Tibial artery (tissue), 4 donors: ENCODE data around the gene GLI2.
A peak's percentile ranks its signal among the peaks of the same experiment; 100 is the strongest.

Source experiments
- DNase-seq, 2 donors: peaks; one replicate each; pipeline ENCODE4 v3.0.0-alpha.2; 2019
- H3K27ac ChIP-seq, 2 donors: fragments of 200-600 bp; sonication (generic) in 1 of 2; 1 replicate in 1 of 2; 2 replicates in 1 of 2; pipeline ENCODE4 v1.5.1; 2018 to 2019; ENCODE audit warnings: mild to moderate bottlenecking in 1 of 2
- H3K27me3 ChIP-seq, 2 donors: fragments of 200-600 bp; sonication (generic) in 1 of 2; one replicate each; pipeline versions ENCODE4 v1.5.1 to v1.6.0; 2016 to 2019
- H3K36me3 ChIP-seq, 3 donors: fragments of 200-600 bp; sonication (generic) in 2 of 3; one replicate each; pipeline ENCODE4 v1.5.1; 2016 to 2019; ENCODE audit warnings: mild to moderate bottlenecking in 2 of 3
- H3K4me1 ChIP-seq, 4 donors: fragments of 200-600 bp; sonication (generic) in 2 of 4; 1 replicate in 3 of 4; 2 replicates in 1 of 4; pipeline ENCODE4 v1.5.1; 2016 to 2019
- H3K4me3 ChIP-seq, 2 donors: fragments of 200-600 bp; sonication (generic) in 1 of 2; 1 replicate in 1 of 2; 2 replicates in 1 of 2; pipeline ENCODE4 v1.5.1; 2018 to 2019; ENCODE audit warnings: mild to moderate bottlenecking in 2 of 2
- H3K9me3 ChIP-seq, 3 donors: fragments of 200-600 bp; sonication (generic) in 1 of 3; one replicate each; pipeline ENCODE4 v1.5.1; 2016 to 2019
- intact Hi-C: fragments of 100-400 bp; cut with DNase I; formaldehyde crosslinking; loops from one replicate; pipeline ENCODE4 v1.15.0; 2023; ENCODE audit warnings: low total_unique reads
- TF ChIP-seq, protein P1 (sequence below), 2 experiments: fragments of 200-600 bp in 1 of 2; fragments of 450-650 bp in 1 of 2; IDR thresholded peaks; one replicate each; pipeline ENCODE4 v1.5.1; 2017 to 2019; ENCODE audit warnings: antibody characterized with exemption in 2 of 2, mild to moderate bottlenecking in 1 of 2, moderate library complexity in 1 of 2

Gene GLI2

DNA sequence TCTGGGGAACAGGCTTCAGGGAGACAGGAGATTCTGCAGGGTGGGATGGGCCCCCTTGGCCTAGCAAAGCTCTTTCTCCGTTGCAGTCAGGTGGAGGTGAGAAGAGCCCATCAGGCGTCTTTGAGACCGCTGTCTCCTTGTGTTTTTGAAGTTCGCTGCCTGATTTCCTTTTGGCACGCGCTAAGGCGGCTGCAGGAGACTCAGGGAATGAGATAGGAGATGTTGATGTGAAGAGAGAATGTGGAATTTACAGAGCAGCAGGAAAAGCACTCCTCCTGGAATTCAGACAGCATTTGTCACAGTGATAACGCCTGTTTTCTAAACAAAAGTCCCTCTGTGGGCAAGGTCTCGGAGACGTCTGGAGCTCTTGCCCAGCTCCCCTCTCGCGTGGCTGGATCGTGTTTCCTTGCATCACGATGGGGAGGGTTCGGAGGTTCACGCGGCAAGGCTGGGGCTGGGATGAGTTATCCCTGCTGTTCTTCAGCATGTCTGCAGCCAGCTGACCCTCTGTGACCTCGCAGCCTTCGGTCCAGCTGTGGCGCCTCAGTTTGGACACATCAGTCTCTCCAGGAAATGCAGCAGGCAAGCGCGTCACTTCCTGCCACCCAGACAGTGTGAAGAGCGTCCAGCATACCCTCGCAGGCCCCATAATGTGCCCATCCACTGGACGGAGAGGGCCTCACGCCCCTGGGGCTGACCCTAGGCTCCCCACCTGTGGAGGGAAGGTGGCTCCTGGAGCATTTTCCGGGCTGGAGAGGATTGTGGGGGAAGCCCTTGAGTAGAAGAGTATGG, 30.2 kb downstream of the GLI2 start:
- Histone ChIP-seq H3K36me3 (no peaks in the 10 kb centered on the region), H3K4me1 (peaks cover 0 to 43% (median 29%) of the 10 kb centered on the region in 4 donors), H3K4me3 (no peak overlapping the region), H3K27me3 (no peaks in the 10 kb centered on the region), H3K9me3 (no peaks in the 10 kb centered on the region), H3K27ac (peak overlapping the region; percentile 20 to 38)
- intact Hi-C loops = no loop called here
- TF ChIP-seq, protein P1, sequence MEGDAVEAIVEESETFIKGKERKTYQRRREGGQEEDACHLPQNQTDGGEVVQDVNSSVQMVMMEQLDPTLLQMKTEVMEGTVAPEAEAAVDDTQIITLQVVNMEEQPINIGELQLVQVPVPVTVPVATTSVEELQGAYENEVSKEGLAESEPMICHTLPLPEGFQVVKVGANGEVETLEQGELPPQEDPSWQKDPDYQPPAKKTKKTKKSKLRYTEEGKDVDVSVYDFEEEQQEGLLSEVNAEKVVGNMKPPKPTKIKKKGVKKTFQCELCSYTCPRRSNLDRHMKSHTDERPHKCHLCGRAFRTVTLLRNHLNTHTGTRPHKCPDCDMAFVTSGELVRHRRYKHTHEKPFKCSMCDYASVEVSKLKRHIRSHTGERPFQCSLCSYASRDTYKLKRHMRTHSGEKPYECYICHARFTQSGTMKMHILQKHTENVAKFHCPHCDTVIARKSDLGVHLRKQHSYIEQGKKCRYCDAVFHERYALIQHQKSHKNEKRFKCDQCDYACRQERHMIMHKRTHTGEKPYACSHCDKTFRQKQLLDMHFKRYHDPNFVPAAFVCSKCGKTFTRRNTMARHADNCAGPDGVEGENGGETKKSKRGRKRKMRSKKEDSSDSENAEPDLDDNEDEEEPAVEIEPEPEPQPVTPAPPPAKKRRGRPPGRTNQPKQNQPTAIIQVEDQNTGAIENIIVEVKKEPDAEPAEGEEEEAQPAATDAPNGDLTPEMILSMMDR (IDR thresholded peaks at IDR 0.05) = no peak
- DNase-seq = peak; percentile 65 to 80

DNA sequence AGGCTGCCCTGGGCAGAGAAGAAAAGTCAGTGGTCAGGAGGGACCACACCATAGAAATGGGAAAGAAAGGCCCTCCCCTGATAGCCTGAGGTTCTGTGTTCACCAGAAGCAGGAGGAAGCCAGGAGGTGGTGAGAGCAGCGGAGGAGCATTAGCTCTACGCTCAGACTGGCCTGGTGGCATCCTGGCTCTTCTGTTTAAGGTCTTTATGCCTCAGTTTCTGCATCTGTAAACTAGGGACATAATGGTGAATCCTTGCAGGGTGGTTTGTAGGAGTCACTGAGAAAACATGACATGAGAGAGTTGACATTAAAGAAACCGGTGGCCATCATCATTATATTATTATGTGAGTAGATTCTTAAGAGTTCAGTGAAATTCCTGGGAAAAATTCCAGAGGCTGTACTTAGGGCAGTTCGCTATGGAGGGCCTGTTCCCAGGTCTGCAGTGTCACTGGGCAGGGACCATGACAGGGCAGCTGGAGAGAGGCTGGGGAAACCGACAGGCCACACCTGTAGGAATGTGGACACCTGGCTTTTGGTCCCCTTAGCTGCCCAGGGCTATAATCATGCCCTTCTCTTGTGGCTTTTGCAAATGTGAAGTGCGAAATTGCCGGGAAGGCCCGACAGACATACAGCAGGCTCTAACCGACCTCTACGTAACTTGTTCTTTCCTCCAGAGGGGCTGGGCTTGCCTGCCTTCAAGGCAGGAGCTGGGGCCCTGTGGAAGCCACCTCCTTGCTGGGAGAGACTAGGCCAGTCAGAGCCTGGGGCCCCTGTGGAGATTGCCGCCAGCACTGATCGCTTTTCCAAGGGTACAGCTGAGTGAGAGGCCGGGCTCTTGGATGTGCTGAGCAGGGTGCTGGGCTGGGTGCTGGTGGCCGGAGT, 31.0 kb downstream of the GLI2 start:
- intact Hi-C loops = no loop called here
- Histone ChIP-seq H3K27ac (peak overlapping the region; percentile 5 to 38), H3K4me3 (no peak overlapping the region), H3K9me3 (no peaks in the 10 kb centered on the region), H3K27me3 (no peaks in the 10 kb centered on the region), H3K36me3 (no peaks in the 10 kb centered on the region), H3K4me1 (peaks cover 0 to 44% (median 30%) of the 10 kb centered on the region in 4 donors)
- DNase-seq = peak in 1 of 2 donors; percentile 23
- TF ChIP-seq, protein P1 (IDR thresholded peaks at IDR 0.05) = no peak

DNA sequence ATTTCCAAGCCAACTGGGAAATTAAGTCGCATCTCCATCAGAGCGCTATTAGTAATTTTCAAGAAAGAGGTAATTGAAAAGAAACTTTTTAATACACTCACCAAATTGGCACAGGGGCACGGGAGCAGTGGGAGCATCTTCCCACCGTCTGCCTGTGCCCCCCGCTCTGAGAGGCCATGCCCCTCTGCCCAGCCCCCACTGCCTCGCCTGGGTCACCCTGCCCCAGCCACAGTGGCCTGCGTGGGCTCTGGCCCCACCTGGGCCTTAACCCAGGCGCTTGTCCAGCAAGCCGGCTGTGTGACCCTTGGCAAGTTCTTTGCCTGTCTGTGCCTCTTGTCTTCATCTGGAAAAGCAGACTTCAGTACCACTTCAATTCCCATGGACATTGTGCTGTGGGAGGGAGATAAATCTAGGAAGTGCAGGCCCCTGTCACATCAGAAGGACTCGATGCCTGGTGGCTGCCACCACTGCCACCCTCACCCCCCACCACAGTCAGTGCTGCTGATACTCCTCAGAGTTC, 31.9 kb downstream of the GLI2 start:
- Histone ChIP-seq H3K27ac (no peak overlapping the region), H3K4me1 (peaks cover 0 to 43% (median 34%) of the 10 kb centered on the region in 4 donors), H3K36me3 (no peaks in the 10 kb centered on the region), H3K9me3 (no peaks in the 10 kb centered on the region), H3K27me3 (no peaks in the 10 kb centered on the region), H3K4me3 (no peak overlapping the region)
- TF ChIP-seq, protein P1 (IDR thresholded peaks at IDR 0.05) = no peak
- DNase-seq = peak in 1 of 2 donors; percentile 8
- intact Hi-C loops = no loop called here

DNA sequence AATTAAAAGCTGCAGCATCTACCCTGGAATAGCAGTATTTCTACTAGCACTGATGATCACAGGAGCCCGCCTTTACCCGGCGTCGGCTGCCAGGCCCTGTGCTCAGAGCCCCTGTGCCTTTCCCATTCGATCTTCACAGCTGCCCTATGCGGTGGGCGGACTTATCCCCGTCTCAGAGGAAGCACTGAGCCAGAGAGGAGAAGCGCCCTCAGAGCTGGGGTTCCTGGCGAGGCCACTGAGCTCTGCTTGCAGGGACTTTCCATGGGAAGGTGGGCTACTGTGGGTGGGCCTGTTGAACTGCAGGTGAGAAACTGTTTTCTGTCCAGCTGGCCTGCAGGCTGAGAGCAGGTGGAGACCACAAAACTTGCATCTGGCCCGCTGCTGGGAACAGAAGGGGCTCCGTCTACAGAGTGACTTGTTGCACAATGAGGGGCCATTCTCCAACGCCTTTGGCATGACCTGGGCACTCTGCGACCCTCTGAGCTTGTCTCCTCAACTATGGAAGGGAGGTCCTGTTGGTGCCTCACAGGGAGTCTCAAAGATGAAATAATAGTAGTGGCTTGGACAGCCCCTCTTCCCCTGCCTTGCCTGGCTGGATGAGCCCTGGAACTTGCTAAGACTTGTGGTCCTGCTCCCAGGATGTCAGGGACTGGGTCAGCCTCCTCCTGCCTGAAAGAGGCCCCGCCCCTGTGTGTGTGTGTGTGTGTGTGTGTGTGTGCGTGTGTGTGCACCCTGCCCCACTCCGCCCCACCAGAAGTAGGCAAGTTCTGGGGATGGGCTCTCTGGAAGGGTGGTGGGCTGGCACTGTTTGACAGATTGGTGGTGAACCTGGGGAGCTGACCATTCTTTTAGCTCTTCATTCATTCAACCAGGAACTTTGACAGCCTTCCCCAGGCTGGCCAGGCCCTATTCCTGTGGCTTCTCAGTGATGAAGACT, 32.7 kb downstream of the GLI2 start:
- H3K27me3 ChIP-seq = no peaks in the 10 kb centered on the region
- no peaks in the 10 kb centered on the region for H3K36me3 ChIP-seq
- peaks cover 0 to 43% (median 34%) of the 10 kb centered on the region in 4 donors for H3K4me1 ChIP-seq
- H3K4me3 ChIP-seq = no peak overlapping the region
- intact Hi-C loops = no loop called here
- H3K27ac ChIP-seq = no peak overlapping the region
- H3K9me3 ChIP-seq = no peaks in the 10 kb centered on the region
- TF ChIP-seq, protein P1 (IDR thresholded peaks at IDR 0.05) = no peak
- DNase-seq = peak in 1 of 2 donors; percentile 23
